ENCODE results near the gene FASN. TPM values are rescaled to one million over a fixed set of nuclear protein-coding genes. Genes with fewer than 3 reads are reported as not detected.
A peak's percentile ranks its signal among the peaks of the same experiment; 100 is the strongest.

FASN gene
- total and polyA plus RNA-seq, 2 of the 13 experiments (the other 11 are each of a cell fraction or from before 2014, with no cell fraction given) = 51.7 to 101 TPM

DNA sequence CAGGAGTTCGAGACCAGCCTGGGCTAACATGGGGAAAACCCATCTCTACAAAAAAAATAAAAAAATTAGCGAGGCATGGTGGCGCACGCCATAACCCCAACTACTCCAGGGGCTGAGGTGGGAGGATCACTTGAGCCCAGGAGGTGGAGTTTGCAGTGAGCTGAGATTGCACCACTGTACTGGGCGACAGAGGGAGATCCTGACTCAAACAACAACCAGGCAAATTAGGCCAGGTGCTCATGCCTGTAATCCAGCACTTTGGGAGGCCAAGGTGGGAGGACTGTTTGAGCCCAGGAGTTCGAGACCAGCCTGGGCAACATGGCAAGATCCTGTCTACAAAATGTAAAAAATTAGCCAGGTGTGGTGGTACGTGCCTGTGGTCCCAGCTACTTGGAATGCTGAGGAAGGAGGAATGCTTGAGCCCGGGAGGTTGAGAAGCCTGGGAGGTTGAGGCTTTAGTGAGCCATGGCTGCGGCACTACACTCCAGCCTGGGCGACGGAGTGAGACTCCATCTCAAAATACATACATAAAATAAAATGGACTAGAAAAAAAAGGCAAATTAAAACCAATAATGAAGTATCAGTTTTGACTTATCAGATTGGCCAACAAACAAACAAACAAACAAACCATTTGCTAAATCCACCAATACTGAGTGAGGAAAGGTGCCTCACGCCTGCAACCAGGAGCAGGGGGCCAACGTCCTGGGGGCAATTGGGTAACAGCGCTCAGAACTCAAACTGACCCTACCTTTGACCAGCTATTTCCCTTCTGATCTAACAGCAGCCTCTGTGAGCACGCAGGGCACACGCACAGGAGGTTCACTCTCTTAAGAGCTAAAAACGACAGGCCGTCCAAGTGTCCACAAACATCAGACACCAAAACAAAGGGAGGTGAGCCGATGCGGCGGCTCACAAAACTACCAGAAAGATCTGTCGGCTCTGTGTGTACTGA lies 19.4 kb upstream of the FASN start (continued):
- TF ChIP-seq ZNF564 (CRISPR knock-in tag; IDR thresholded peaks at IDR 0.05) (no peak), U2AF2 (IDR thresholded peaks at IDR 0.05; ENCODE audit: low read depth, low read length) (no peak), ZFAT (CRISPR knock-in tag; conservative IDR thresholded peaks at IDR 0.05) (no peak), HOXD1 (CRISPR knock-in tag; IDR thresholded peaks at IDR 0.05) (no peak), KDM1A (CRISPR knock-in tag; IDR thresholded peaks at IDR 0.05) (no peak), ZNF616 (CRISPR knock-in tag; IDR thresholded peaks at IDR 0.05; ENCODE audit: low read depth) (no peak), NFKB2 (CRISPR knock-in tag; IDR thresholded peaks at IDR 0.05; ENCODE audit: borderline replicate concordance) (no peak), TMF1 (CRISPR knock-in tag; IDR thresholded peaks at IDR 0.05; ENCODE audit: low read depth) (no peak), ARNTL (CRISPR knock-in tag; IDR thresholded peaks at IDR 0.05) (0 out of 2 replicates have a peak, but pooled peaks have one; percentile 29), POGZ (CRISPR knock-in tag; IDR thresholded peaks at IDR 0.05) (peak; percentile 27; the same call in 1 of the 2 replicates), HNF4A (CRISPR knock-in tag; IDR thresholded peaks at IDR 0.05) (peak; percentile 75), CHCHD3 (CRISPR knock-in tag; IDR thresholded peaks at IDR 0.05) (no peak), SATB2 (CRISPR knock-in tag; IDR thresholded peaks at IDR 0.05) (no peak)
- TF ChIP-seq, protein P1, sequence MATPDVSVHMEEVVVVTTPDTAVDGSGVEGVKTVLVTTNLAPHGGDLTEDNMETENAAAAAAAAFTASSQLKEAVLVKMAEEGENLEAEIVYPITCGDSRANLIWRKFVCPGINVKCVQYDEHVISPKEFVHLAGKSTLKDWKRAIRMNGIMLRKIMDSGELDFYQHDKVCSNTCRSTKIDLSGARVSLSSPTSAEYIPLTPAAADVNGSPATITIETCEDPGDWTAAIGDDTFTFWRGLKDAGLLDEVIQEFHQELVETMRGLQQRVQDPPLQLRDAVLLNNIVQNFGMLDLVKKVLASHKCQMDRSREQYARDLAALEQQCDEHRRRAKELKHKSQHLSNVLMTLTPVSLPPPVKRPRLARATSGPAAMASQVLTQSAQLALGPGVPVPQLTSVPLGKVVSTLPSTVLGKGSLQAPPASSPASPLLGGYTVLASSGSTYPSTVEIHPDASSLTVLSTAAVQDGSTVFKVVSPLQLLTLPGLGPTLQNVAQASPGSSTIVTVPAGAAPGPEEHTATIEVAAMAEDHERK (CRISPR knock-in tag; IDR thresholded peaks at IDR 0.05; ENCODE audit: low read depth) = no peak
- TF ChIP-seq, protein P2, sequence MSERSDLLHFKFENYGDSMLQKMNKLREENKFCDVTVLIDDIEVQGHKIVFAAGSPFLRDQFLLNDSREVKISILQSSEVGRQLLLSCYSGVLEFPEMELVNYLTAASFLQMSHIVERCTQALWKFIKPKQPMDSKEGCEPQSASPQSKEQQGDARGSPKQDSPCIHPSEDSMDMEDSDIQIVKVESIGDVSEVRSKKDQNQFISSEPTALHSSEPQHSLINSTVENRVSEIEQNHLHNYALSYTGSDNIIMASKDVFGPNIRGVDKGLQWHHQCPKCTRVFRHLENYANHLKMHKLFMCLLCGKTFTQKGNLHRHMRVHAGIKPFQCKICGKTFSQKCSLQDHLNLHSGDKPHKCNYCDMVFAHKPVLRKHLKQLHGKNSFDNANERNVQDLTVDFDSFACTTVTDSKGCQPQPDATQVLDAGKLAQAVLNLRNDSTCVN (CRISPR knock-in tag; IDR thresholded peaks at IDR 0.05; ENCODE audit: borderline replicate concordance) = no peak
- TF ChIP-seq, protein P3, sequence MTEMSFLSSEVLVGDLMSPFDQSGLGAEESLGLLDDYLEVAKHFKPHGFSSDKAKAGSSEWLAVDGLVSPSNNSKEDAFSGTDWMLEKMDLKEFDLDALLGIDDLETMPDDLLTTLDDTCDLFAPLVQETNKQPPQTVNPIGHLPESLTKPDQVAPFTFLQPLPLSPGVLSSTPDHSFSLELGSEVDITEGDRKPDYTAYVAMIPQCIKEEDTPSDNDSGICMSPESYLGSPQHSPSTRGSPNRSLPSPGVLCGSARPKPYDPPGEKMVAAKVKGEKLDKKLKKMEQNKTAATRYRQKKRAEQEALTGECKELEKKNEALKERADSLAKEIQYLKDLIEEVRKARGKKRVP (CRISPR knock-in tag; IDR thresholded peaks at IDR 0.05) = no peak
- TF ChIP-seq, protein P4, sequence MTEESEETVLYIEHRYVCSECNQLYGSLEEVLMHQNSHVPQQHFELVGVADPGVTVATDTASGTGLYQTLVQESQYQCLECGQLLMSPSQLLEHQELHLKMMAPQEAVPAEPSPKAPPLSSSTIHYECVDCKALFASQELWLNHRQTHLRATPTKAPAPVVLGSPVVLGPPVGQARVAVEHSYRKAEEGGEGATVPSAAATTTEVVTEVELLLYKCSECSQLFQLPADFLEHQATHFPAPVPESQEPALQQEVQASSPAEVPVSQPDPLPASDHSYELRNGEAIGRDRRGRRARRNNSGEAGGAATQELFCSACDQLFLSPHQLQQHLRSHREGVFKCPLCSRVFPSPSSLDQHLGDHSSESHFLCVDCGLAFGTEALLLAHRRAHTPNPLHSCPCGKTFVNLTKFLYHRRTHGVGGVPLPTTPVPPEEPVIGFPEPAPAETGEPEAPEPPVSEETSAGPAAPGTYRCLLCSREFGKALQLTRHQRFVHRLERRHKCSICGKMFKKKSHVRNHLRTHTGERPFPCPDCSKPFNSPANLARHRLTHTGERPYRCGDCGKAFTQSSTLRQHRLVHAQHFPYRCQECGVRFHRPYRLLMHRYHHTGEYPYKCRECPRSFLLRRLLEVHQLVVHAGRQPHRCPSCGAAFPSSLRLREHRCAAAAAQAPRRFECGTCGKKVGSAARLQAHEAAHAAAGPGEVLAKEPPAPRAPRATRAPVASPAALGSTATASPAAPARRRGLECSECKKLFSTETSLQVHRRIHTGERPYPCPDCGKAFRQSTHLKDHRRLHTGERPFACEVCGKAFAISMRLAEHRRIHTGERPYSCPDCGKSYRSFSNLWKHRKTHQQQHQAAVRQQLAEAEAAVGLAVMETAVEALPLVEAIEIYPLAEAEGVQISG (CRISPR knock-in tag; IDR thresholded peaks at IDR 0.05) = peak; percentile 38; the same call in 1 of the 2 replicates
- TF ChIP-seq, protein P5, sequence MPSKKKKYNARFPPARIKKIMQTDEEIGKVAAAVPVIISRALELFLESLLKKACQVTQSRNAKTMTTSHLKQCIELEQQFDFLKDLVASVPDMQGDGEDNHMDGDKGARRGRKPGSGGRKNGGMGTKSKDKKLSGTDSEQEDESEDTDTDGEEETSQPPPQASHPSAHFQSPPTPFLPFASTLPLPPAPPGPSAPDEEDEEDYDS (CRISPR knock-in tag; IDR thresholded peaks at IDR 0.05) = no peak

Measured in HepG2 (cell line).